Stimulated activated CD8-positive, alpha-beta memory T cell treated with anti-CD3 and anti-CD28 coated beads, Interleukin-15, amount 100 ng/mL, for 48 hours (primary cell): ENCODE results near the gene DSG4.

Source experiments
- DNase-seq, 2 donors: peaks; one replicate each; pipeline ENCODE4 v3.0.0-alpha.2; 2020; ENCODE audit warnings: low read depth in 2 of 2

The DSG4 gene

GRCh38 chr18:31446854-31447253, 70.3 kb downstream of the DSG4 start:
- no peak for DNase-seq

- no peak for DNase-seq
Measured at GRCh38 chr18:31447530-31448191, 71.1 kb downstream of the DSG4 start, which contains the start of gene DSG3. Gene DSG3 (plus strand): TSS chr18:31447741. CDS start chr18:31447878, 137 bp downstream.

DNA sequence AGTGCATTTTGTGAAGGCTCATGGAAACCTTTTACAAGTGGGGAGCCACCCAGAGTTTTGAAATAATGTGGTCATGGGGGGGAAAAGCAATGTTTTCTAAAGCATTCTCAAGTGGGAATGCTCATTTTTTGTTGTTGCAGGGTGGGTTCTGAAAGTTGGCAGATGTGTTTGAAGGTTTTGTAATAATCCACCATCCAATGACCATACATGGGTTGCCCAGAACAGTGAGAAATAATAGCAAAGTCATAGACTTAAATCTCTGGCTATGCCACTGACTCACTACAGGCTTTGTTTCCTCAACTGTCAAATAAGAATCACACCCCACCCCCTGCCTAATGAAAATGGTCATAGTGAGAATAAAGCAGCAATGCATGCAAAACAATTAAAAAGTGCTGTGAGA, 73.8 kb downstream of the DSG4 start:
- no peak for DNase-seq

GRCh38 chr18:31451625-31452024, 75.0 kb downstream of the DSG4 start:
- no peak for DNase-seq

DNA sequence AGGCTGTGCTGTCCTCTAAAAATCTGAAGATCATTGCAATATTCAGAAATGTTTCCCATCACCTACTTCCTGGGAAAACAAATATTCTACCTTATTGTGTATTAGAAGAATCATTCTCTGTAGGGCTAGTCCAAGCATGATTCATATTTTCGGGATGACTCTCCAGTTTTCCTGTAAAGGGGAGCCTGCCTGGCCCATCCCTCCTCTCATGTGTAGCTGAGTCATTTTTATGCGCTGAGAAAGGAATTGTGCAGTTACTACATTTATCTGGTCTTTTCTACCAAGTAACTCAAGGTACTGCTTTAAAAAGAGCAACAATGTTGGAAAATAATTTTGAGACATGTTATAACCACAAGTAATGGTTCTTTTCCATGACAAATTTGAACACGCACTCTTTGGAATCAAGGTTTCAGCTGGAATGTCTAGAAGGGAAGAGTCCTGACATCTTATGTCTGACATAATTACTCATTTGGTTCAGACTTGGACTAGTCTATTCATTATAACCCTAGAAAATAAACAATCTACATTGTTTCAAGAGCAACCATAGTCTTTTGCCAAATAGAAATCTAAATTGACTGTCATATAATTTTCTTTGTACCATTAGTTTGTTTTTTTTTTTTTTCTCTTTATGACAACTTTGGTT, 77.6 kb downstream of the DSG4 start:
- DNase-seq, result no peak
